Endothelial cell of umbilical vein (primary cell): ENCODE data around the gene NKX6-2. TPM values are rescaled to one million over a fixed set of nuclear protein-coding genes. Genes with fewer than 3 reads are reported as not detected.

Experiments
- BruUV-seq: library from RNA; stranded (reverse); fragments of 400-500 nt; replicated peaks from 2 replicates; lab custom pipeline; 2021; lab: Mats Ljungman, UMichigan
- CTCF ChIA-PET: fragments of 300-600, 350-600 bp; sonication (Branson Sonifier 250); formaldehyde crosslinking; loops from one replicate; lab custom pipeline; 2021; ENCODE audit warnings: antibody characterized with exemption, inconsistent platforms; lab: Charles Lee
- POLR2A ChIA-PET: fragments of 300-600, 350-600 bp; sonication (Branson Sonifier 250); formaldehyde crosslinking; loops from one replicate; lab custom pipeline; 2021; ENCODE audit warnings: antibody characterized with exemption, inconsistent platforms; lab: Charles Lee
- DNase-seq: peaks from one replicate; pipeline ENCODE4 v3.0.0-alpha.2; 2011; ENCODE audit warnings: low read depth, low spot score
- FAIRE-seq: peaks from 2 replicates; lab custom pipeline; 2011; peaks lifted over from hg19 to GRCh38; lab: Jason Lieb, UNC
- H2AFZ ChIP-seq: 2 replicates; pipeline ENCODE4 v1.6.0; 2012; ENCODE audit warnings: low read depth, low read length, control low read depth, inconsistent platforms
- H3K27ac ChIP-seq: 2 replicates; pipeline ENCODE4 v1.5.1; 2011; ENCODE audit warnings: low read depth, mild to moderate bottlenecking, control low read depth, low read length, moderate library complexity; ENCODE audit not compliant: insufficient read depth
- H3K27me3 ChIP-seq, 2 experiments: 2 replicates each; pipeline versions ENCODE4 v1.6.0 to v1.6.1; 2011; ENCODE audit warnings: low read length in 2 of 2, mixed read lengths in 1 of 2; ENCODE audit not compliant: control insufficient read depth in 2 of 2, insufficient read depth in 2 of 2
- H3K36me3 ChIP-seq, 2 experiments: 2 replicates in 1 of 2; 3 replicates in 1 of 2; pipeline ENCODE4 v1.5.1; 2011; ENCODE audit warnings: low read length in 2 of 2, mild to moderate bottlenecking in 1 of 2, moderate library complexity in 1 of 2; ENCODE audit not compliant: control insufficient read depth in 2 of 2, insufficient read depth in 2 of 2; ENCODE audit errors: extremely low read depth in 1 of 2
- H3K4me1 ChIP-seq: 3 replicates; pipeline ENCODE4 v1.5.1; 2011; ENCODE audit warnings: mild to moderate bottlenecking, low read length; ENCODE audit not compliant: control insufficient read depth, insufficient read depth; ENCODE audit errors: extremely low read depth
- H3K4me2 ChIP-seq: 2 replicates; pipeline ENCODE4 v1.6.1; 2011; ENCODE audit warnings: low read length, control low read depth, mixed read lengths; ENCODE audit not compliant: insufficient read depth
- H3K4me3 ChIP-seq, 3 experiments: fragments of 200-600 bp in 1 of 3; sonication (generic), shearing (Covaris generic) in 1 of 3; replicated peaks in 1 of 3; 2 replicates each; pipeline ENCODE4 v1.5.1; 2011 to 2016; ENCODE audit warnings: control low read depth in 3 of 3, low read length in 3 of 3, mild to moderate bottlenecking in 2 of 3, inconsistent platforms in 1 of 3, low read depth in 1 of 3, moderate library complexity in 1 of 3; ENCODE audit not compliant: insufficient read depth in 1 of 3
- H3K79me2 ChIP-seq: 2 replicates; pipeline ENCODE4 v1.6.0; 2012; ENCODE audit warnings: low read length, inconsistent platforms; ENCODE audit not compliant: control insufficient read depth, insufficient read depth
- H3K9ac ChIP-seq: replicated peaks from 2 replicates; pipeline ENCODE3; 2011; ENCODE audit warnings: low read length, control low read depth; ENCODE audit not compliant: insufficient read depth; ENCODE audit errors: extremely low read depth
- H3K9me1 ChIP-seq: replicated peaks from 3 replicates; pipeline ENCODE4 v1.6.0; 2011; ENCODE audit warnings: mild to moderate bottlenecking, low read length; ENCODE audit not compliant: control insufficient read depth, insufficient read depth; ENCODE audit errors: extremely low read depth
- H3K9me3 ChIP-seq: replicated peaks from 2 replicates; pipeline ENCODE4 v1.5.1; 2012; ENCODE audit warnings: low read length, inconsistent platforms; ENCODE audit not compliant: control insufficient read depth, insufficient read depth
- H4K20me1 ChIP-seq: replicated peaks from 2 replicates; pipeline ENCODE3; 2011; ENCODE audit warnings: mild to moderate bottlenecking, low read length; ENCODE audit not compliant: control insufficient read depth, insufficient read depth; ENCODE audit errors: extremely low read depth
- EZH2 ChIP-seq: IDR thresholded peaks from 2 replicates; pipeline ENCODE4 v1.6.1; 2012; ENCODE audit warnings: borderline replicate concordance, low read depth, mild to moderate bottlenecking, moderate library complexity, low read length, inconsistent platforms; ENCODE audit not compliant: severe bottlenecking
- FOS ChIP-seq: IDR thresholded peaks from 2 replicates; pipeline ENCODE4 v1.6.1; 2011; ENCODE audit warnings: mild to moderate bottlenecking, low read length, moderate library complexity, borderline replicate concordance; ENCODE audit not compliant: insufficient read depth
- GATA2 ChIP-seq: IDR thresholded peaks from 2 replicates; pipeline ENCODE4 v1.7.0; 2011; ENCODE audit warnings: low read depth, mild to moderate bottlenecking, moderate library complexity, mixed read lengths, low read length; ENCODE audit not compliant: insufficient read length, insufficient read depth
- JUN ChIP-seq: IDR thresholded peaks from 2 replicates; pipeline ENCODE4 v1.6.1; 2011; ENCODE audit warnings: borderline replicate concordance, low read depth; ENCODE audit not compliant: insufficient read length, insufficient read depth
- MAX ChIP-seq: IDR thresholded peaks from 2 replicates; pipeline ENCODE4 v1.6.1; 2011; ENCODE audit not compliant: insufficient read depth, insufficient read length
- MYC ChIP-seq: IDR thresholded peaks from one replicate; pipeline ENCODE4 v1.6.1; 2011; ENCODE audit warnings: mild to moderate bottlenecking, low read depth, low read length
- POLR2A ChIP-seq: IDR thresholded peaks from 2 replicates; pipeline ENCODE4 v1.6.1; 2012; ENCODE audit warnings: low read depth, mild to moderate bottlenecking, control low read depth, low read length
- POLR2AphosphoS5 ChIP-seq: IDR thresholded peaks from 2 replicates; pipeline ENCODE4 v1.6.1; 2012; ENCODE audit warnings: low read depth, mild to moderate bottlenecking, control low read depth, low read length, moderate library complexity; ENCODE audit not compliant: insufficient read depth
- dilution Hi-C: fragments of 300-500 bp; cut with MboI; formaldehyde crosslinking; loops from one replicate; pipeline ENCODE4 v1.15.0; 2019; ENCODE audit warnings: low sequenced_read_pairs; ENCODE audit not compliant: extremely low pct_ligation_motif_present
- intact Hi-C: fragments of 100-400 bp; cut with micrococcal nuclease; formaldehyde crosslinking; loops from one replicate; pipeline ENCODE4 v1.10.0; 2022
- polyA plus RNA-seq, 4 experiments: library from polyadenylated mRNA; depleted of rRNA in 3 of 4; stranded (reverse) in 3 of 4; unstranded in 1 of 4; fragments of >200 nt; gene quantifications; 2 replicates each; pipeline versions ENCODE4 v1.2.1 to v1.2.3, GENCODE V29; 2011 to 2012; ENCODE audit warnings: missing spikeins in 1 of 4
- total RNA-seq: library from RNA; stranded (reverse); gene quantifications from 2 replicates; pipeline ENCODE4 v1.2.3, GENCODE V29; 2021
- TF ChIP-seq, protein P1 (sequence below), 2 donors: IDR thresholded peaks; 1 replicate in 1 of 2; 2 replicates in 1 of 2; pipeline ENCODE4 v1.5.1; 2011; ENCODE audit warnings: low read length in 2 of 2, mild to moderate bottlenecking in 2 of 2, moderate library complexity in 2 of 2, control low read depth in 1 of 2, inconsistent platforms in 1 of 2, low read depth in 1 of 2; ENCODE audit not compliant: insufficient read depth in 1 of 2; ENCODE audit errors: extremely low read depth in 1 of 2

The NKX6-2 gene
- total and polyA plus RNA-seq, 2 donors (not counting 3 experiments of a cell fraction or from before 2014, with no cell fraction given): not detected

DNA sequence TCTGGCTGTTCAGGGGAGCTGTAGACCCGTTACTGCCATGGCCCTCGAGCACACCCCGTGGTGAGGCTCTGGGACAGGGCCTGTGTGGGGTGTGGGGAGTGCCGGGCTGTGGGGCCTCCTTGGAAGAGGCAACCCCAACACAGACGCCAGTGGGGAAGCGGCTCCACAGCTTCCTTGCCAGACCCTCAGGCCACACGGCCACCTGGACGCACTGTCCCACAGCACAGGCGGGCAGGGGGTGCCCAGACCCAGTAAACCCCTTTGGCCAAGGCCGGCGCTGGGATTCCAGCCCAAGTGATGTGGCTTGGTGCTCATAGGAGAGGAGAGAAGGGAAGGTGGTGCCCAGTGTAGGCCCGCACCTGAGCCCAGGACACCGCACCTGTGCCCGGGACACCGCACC lies 12.9 kb upstream of the NKX6-2 start:
- CTCF ChIA-PET: no interaction called here
- intact Hi-C loops: no loop called here

More for the DNA sequence above, 12.9 kb upstream of the NKX6-2 start:
- Histone ChIP-seq H3K4me3 (no peak overlapping the region), H3K27ac (no peak overlapping the region), H3K27me3 (no peaks in the 10 kb centered on the region), H3K9ac (no peak overlapping the region), H2AFZ (no peak overlapping the region), H3K9me1 (no peaks in the 10 kb centered on the region), H3K9me3 (no peaks in the 10 kb centered on the region), H3K4me2 (no peak overlapping the region), H3K79me2 (no peaks in the 10 kb centered on the region), H3K4me1 (no peaks in the 10 kb centered on the region), H4K20me1 (no peaks in the 10 kb centered on the region), H3K36me3 (no peaks in the 10 kb centered on the region)
- POLR2A ChIA-PET: no interaction called here
- FAIRE-seq (no peak), DNase-seq (no peak)
- TF ChIP-seq GATA2: no peak
- TF ChIP-seq, protein P1, sequence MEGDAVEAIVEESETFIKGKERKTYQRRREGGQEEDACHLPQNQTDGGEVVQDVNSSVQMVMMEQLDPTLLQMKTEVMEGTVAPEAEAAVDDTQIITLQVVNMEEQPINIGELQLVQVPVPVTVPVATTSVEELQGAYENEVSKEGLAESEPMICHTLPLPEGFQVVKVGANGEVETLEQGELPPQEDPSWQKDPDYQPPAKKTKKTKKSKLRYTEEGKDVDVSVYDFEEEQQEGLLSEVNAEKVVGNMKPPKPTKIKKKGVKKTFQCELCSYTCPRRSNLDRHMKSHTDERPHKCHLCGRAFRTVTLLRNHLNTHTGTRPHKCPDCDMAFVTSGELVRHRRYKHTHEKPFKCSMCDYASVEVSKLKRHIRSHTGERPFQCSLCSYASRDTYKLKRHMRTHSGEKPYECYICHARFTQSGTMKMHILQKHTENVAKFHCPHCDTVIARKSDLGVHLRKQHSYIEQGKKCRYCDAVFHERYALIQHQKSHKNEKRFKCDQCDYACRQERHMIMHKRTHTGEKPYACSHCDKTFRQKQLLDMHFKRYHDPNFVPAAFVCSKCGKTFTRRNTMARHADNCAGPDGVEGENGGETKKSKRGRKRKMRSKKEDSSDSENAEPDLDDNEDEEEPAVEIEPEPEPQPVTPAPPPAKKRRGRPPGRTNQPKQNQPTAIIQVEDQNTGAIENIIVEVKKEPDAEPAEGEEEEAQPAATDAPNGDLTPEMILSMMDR (IDR thresholded peaks at IDR 0.05; ENCODE audit: extremely low read depth in 1 of 2, insufficient read depth in 1 of 2, low read depth in 1 of 2, low read length in 2 of 2): no peak
- TF ChIP-seq JUN: no peak
- TF ChIP-seq EZH2: no peak
- no peak for TF ChIP-seq POLR2A
- no peak for TF ChIP-seq MYC
- TF ChIP-seq FOS: no peak
- TF ChIP-seq POLR2AphosphoS5: no peak
- TF ChIP-seq MAX: no peak
- dilution Hi-C loops: no loop called here
- BruUV-seq: no TSS peak
